SU-DHL-6 (cell line): ENCODE results near the gene FRY.

Experiments used
- H2AFZ ChIP-seq: fragments of 200-600 bp; sonication (generic); 2 replicates; pipeline ENCODE4 v1.6.1; 2014; ENCODE audit warnings: low read depth, mild to moderate bottlenecking, moderate library complexity, mixed read lengths, antibody characterized with exemption, low read length; ENCODE audit not compliant: severe bottlenecking
- H3F3A ChIP-seq: fragments of 200-600 bp; shearing (Covaris generic); 2 replicates; pipeline ENCODE4 v1.6.0; 2016; ENCODE audit warnings: antibody characterized with exemption, mild to moderate bottlenecking; ENCODE audit not compliant: insufficient read depth
- H3K27ac ChIP-seq: fragments of 200-600 bp; sonication (generic); 2 replicates; pipeline ENCODE4 v1.5.1; 2016; ENCODE audit warnings: low read depth, mild to moderate bottlenecking, low read length, moderate library complexity, mixed read lengths
- H3K27me3 ChIP-seq: fragments of 200-600 bp; sonication (generic), shearing (Covaris generic); 2 replicates; pipeline ENCODE4 v1.6.0; 2014; ENCODE audit warnings: mild to moderate bottlenecking, low read length
- H3K36me3 ChIP-seq: fragments of 200-600 bp; sonication (generic); 2 replicates; pipeline ENCODE4 v1.6.1; 2014; ENCODE audit warnings: mild to moderate bottlenecking, low read length, mixed read lengths
- H3K4me2 ChIP-seq: fragments of 300-600, 200-600 bp; shearing (Covaris generic), sonication (generic); 2 replicates; pipeline ENCODE4 v1.6.0; 2014; ENCODE audit warnings: low read length, low read depth, mild to moderate bottlenecking; ENCODE audit not compliant: poor library complexity, severe bottlenecking
- H3K4me3 ChIP-seq: fragments of 200-600 bp; sonication (generic); 2 replicates; pipeline ENCODE4 v1.5.1; 2014; ENCODE audit warnings: antibody characterized with exemption, low read length, mild to moderate bottlenecking, mixed read lengths; ENCODE audit not compliant: insufficient read depth, poor library complexity, severe bottlenecking
- H3K79me2 ChIP-seq: fragments of 200-600 bp; sonication (generic); 2 replicates; pipeline ENCODE4 v1.6.1; 2014; ENCODE audit warnings: mild to moderate bottlenecking, low read length, moderate library complexity; ENCODE audit not compliant: insufficient read depth
- H3K9ac ChIP-seq: fragments of 200-600 bp; sonication (generic); 2 replicates; pipeline ENCODE4 v1.7.0; 2014; ENCODE audit warnings: mild to moderate bottlenecking, low read length
- H3K9me2 ChIP-seq: fragments of 200-600 bp; sonication (generic); replicated peaks from 2 replicates; pipeline ENCODE4 v1.6.1; 2014; ENCODE audit warnings: low read length; ENCODE audit not compliant: insufficient read depth
- H3K9me3 ChIP-seq: fragments of 200-600 bp; sonication (generic); 2 replicates; pipeline ENCODE4 v1.6.1; 2014; ENCODE audit warnings: low read length, mixed read lengths; ENCODE audit not compliant: insufficient read depth
- H4K20me1 ChIP-seq: fragments of 200-600 bp; sonication (generic); 2 replicates; pipeline ENCODE4 v1.6.1; 2014; ENCODE audit warnings: low read depth, mild to moderate bottlenecking, antibody characterized with exemption, low read length, moderate library complexity, mixed read lengths
- EZH2phosphoT487 ChIP-seq: fragments of 200-600 bp; sonication (generic), shearing (Covaris generic); conservative IDR thresholded peaks from 2 replicates; pipeline ENCODE4 v1.6.1; 2018; ENCODE audit warnings: mild to moderate bottlenecking, antibody characterized with exemption, low read length, moderate library complexity, mixed read lengths
- TF ChIP-seq, protein P1 (sequence below): fragments of 200-600 bp; sonication (generic); IDR thresholded peaks from one replicate; pipeline ENCODE4 v1.5.1; 2017; ENCODE audit warnings: antibody characterized with exemption, mild to moderate bottlenecking, low read length, moderate library complexity; ENCODE audit not compliant: insufficient read depth, poor library complexity, severe bottlenecking

The FRY gene

DNA sequence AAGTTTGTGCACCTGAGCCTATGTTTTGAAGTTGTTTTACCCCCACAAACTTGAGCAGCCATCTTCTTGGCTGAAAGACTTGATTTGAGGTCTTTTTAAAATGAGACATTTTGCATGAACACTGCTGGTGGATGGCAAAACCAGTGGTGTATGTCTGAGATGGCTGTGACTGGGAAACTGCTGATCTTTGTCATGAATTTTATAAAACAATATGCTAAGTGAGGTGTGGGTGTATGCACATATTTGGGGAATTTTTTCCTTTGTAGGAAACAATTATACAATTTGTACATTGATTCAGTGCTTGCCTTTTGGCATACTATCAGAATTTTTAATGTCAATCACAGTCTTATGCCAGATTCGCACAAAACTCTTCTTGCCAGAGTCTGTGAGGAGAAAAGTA lies 231.0 kb downstream of the FRY start:
- Histone ChIP-seq H3K27ac (no peak overlapping the region), H2AFZ (no peak overlapping the region), H3K9me2 (no peaks in the 10 kb centered on the region), H3F3A (no peaks in the 10 kb centered on the region), H3K36me3 (no peaks in the 10 kb centered on the region), H3K9me3 (no peaks in the 10 kb centered on the region), H3K9ac (no peak overlapping the region), H3K27me3 (no peaks in the 10 kb centered on the region), H3K79me2 (no peaks in the 10 kb centered on the region), H3K4me3 (no peak overlapping the region), H4K20me1 (no peaks in the 10 kb centered on the region), H3K4me2 (no peak overlapping the region)
- TF ChIP-seq, protein P1, sequence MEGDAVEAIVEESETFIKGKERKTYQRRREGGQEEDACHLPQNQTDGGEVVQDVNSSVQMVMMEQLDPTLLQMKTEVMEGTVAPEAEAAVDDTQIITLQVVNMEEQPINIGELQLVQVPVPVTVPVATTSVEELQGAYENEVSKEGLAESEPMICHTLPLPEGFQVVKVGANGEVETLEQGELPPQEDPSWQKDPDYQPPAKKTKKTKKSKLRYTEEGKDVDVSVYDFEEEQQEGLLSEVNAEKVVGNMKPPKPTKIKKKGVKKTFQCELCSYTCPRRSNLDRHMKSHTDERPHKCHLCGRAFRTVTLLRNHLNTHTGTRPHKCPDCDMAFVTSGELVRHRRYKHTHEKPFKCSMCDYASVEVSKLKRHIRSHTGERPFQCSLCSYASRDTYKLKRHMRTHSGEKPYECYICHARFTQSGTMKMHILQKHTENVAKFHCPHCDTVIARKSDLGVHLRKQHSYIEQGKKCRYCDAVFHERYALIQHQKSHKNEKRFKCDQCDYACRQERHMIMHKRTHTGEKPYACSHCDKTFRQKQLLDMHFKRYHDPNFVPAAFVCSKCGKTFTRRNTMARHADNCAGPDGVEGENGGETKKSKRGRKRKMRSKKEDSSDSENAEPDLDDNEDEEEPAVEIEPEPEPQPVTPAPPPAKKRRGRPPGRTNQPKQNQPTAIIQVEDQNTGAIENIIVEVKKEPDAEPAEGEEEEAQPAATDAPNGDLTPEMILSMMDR, result no peak
- no peak for TF ChIP-seq EZH2phosphoT487

DNA sequence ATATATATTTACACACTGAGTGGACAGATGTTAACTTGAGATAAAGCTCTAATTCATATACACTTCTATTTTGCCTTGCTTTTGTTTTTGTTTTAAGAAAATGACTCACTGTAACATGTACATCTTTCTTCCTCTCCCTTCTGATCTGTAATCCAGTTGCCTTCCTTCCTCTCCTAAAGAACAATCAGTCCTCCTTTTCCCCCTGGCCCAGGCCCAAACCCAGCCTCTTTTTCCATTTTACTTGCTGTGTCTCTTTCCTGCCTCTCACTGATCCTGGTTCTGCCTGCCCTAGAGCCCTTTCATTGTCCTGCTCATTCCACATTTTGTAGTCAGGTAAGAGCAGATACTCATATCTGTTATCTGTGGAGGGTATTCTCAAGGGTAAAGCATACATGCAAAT lies 232.8 kb downstream of the FRY start:
- Histone ChIP-seq H3K4me2 (no peak overlapping the region), H3K27ac (no peak overlapping the region), H3K4me3 (no peak overlapping the region), H3F3A (no peaks in the 10 kb centered on the region), H3K9me2 (no peaks in the 10 kb centered on the region), H3K9ac (no peak overlapping the region), H4K20me1 (no peaks in the 10 kb centered on the region), H2AFZ (no peak overlapping the region), H3K36me3 (no peaks in the 10 kb centered on the region), H3K79me2 (no peaks in the 10 kb centered on the region), H3K27me3 (no peaks in the 10 kb centered on the region), H3K9me3 (no peaks in the 10 kb centered on the region)
- TF ChIP-seq, protein P1, result no peak
- TF ChIP-seq EZH2phosphoT487, result no peak

DNA sequence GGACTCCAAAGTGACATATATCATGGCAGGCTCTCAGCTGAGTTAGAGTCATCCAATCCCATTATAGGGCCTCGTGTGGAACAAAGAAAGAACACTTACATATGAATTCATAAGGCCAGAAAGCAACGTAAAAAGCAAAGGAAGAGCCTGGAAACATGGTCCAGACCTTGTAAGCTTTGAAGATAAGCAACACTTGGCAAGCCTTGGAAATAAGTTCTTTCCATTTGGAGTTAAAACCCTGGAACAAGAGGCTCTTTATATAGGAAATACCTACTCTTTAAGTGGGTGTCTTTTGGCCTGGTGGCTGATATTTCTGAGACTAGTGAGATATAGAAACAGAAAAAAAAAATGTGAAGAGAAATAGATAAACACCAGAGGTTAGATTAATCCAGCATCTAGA lies 234.2 kb downstream of the FRY start:
- no peaks in the 10 kb centered on the region for H3K79me2 ChIP-seq
- no peaks in the 10 kb centered on the region for H3F3A ChIP-seq
- no peak overlapping the region for H3K4me3 ChIP-seq
- no peaks in the 10 kb centered on the region for H3K9me3 ChIP-seq
- H4K20me1 ChIP-seq, result no peaks in the 10 kb centered on the region
- no peaks in the 10 kb centered on the region for H3K9me2 ChIP-seq
- H3K4me2 ChIP-seq, result no peak overlapping the region
- no peak overlapping the region for H2AFZ ChIP-seq
- H3K36me3 ChIP-seq, result no peaks in the 10 kb centered on the region
- TF ChIP-seq EZH2phosphoT487, result no peak
- TF ChIP-seq, protein P1, result no peak
- no peak overlapping the region for H3K9ac ChIP-seq
- no peaks in the 10 kb centered on the region for H3K27me3 ChIP-seq
- H3K27ac ChIP-seq, result no peak overlapping the region
